Neural crest cell (in vitro differentiated cells): Measurements from ENCODE around the gene ZFAND6. TPM values are rescaled to one million over a fixed set of nuclear protein-coding genes. Genes with fewer than 3 reads are reported as not detected.

Experiments
- DNase-seq: peaks from one replicate; pipeline ENCODE4 v3.0.0; 2021; ENCODE audit warnings: low read depth, mixed read lengths, low spot score
- H3K27ac Mint-ChIP-seq: one replicate; pipeline ENCODE4 v1.8.0; 2021; ENCODE audit warnings: mild to moderate bottlenecking, mixed read lengths; ENCODE audit not compliant: unreplicated experiment
- H3K27me3 Mint-ChIP-seq: 2 replicates; pipeline ENCODE4 v1.8.0; 2021; ENCODE audit warnings: low read depth, mild to moderate bottlenecking, mixed read lengths
- H3K36me3 Mint-ChIP-seq: 2 replicates; pipeline ENCODE4 v1.8.0; 2021; ENCODE audit warnings: low read depth, mild to moderate bottlenecking, mixed read lengths
- H3K4me1 Mint-ChIP-seq: 2 replicates; pipeline ENCODE4 v1.8.0; 2021; ENCODE audit warnings: mixed read lengths
- H3K4me3 Mint-ChIP-seq: one replicate; pipeline ENCODE4 v1.8.0; 2021; ENCODE audit warnings: mild to moderate bottlenecking, mixed read lengths
- H3K9me3 Mint-ChIP-seq: 2 replicates; pipeline ENCODE4 v1.8.0; 2021; ENCODE audit warnings: mixed read lengths
- total RNA-seq: library from RNA; stranded (reverse); gene quantifications from 2 replicates; pipeline ENCODE4 v1.2.1, GENCODE V29; 2021
- TF ChIP-seq, protein P1 (sequence below): fragments of 200-600 bp; sonication (generic); conservative IDR thresholded peaks from 2 replicates; pipeline ENCODE4 v1.5.0; 2021; ENCODE audit warnings: antibody characterized with exemption, mild to moderate bottlenecking

Gene ZFAND6
- total RNA-seq, 1 donor from 2014 or later = 50.6 TPM

DNA sequence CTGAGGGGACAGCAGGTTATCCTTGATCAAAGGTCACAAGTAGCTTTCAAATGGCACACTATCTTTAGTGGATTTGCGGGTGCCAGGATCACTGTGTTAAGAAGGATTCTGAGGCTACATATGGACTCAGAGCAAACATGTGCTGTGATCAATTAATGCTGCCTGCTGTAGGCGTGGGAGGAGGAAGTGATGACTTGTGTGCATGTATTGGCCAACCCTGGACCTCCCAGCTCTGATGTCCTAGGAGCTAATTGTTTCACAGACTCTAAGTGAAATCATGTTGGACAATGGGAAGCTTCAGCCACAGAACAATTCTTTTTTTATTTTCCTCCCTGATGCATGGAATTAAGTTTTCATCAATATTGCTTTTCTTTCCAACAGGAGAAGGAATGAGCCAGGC is 117.7 kb downstream of the ZFAND6 start:
- TF ChIP-seq, protein P1, sequence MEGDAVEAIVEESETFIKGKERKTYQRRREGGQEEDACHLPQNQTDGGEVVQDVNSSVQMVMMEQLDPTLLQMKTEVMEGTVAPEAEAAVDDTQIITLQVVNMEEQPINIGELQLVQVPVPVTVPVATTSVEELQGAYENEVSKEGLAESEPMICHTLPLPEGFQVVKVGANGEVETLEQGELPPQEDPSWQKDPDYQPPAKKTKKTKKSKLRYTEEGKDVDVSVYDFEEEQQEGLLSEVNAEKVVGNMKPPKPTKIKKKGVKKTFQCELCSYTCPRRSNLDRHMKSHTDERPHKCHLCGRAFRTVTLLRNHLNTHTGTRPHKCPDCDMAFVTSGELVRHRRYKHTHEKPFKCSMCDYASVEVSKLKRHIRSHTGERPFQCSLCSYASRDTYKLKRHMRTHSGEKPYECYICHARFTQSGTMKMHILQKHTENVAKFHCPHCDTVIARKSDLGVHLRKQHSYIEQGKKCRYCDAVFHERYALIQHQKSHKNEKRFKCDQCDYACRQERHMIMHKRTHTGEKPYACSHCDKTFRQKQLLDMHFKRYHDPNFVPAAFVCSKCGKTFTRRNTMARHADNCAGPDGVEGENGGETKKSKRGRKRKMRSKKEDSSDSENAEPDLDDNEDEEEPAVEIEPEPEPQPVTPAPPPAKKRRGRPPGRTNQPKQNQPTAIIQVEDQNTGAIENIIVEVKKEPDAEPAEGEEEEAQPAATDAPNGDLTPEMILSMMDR = no peak
- no peak overlapping the region for H3K4me3 Mint-ChIP-seq
- H3K4me1 Mint-ChIP-seq = peaks cover 15% of the 10 kb centered on the region
- peaks cover 5% of the 10 kb centered on the region for H3K36me3 Mint-ChIP-seq
- H3K27me3 Mint-ChIP-seq = no peaks in the 10 kb centered on the region
- DNase-seq = no peak
- H3K9me3 Mint-ChIP-seq = no peaks in the 10 kb centered on the region
- H3K27ac Mint-ChIP-seq = no peak overlapping the region

DNA sequence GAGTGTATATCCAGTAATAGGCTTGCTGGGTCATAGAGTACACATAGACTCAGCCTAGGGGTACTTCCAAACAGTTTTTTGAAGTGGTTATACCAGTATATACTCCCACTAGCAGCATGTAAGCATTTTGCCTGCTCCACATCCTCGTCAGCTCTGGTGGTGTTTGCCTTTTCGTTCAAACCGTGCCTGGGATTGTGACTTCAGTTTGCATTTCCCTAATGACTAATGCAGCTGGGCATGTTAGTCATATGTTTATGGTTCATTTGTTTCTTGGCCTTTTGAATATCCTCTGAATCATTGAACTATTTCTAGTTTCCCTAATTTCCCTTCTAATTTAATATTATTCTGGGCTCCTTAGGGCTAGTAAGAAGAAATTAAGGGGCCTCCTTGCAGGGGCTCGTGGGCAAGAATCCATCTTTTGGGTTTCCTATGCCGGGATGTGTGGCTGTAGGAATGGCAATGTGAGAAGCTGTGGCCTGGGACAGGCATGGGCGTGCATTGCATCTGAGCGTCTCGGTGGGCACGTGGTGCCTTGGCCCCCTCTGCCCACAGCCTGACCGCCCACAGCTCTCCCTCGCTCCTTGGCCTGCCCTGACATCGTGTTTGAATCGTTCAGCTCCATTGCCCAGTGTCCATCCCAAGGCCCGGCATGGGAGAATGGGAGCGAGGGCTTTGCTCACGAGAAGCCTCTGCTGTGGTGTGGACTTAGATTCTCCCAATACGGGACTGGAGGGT is 119.7 kb downstream of the ZFAND6 start:
- no peak for DNase-seq
- TF ChIP-seq, protein P1 = no peak
- H3K27me3 Mint-ChIP-seq = no peaks in the 10 kb centered on the region
- H3K4me1 Mint-ChIP-seq = peaks cover 9% of the 10 kb centered on the region
- H3K4me3 Mint-ChIP-seq = no peak overlapping the region
- peaks cover 6% of the 10 kb centered on the region for H3K36me3 Mint-ChIP-seq
- H3K27ac Mint-ChIP-seq = no peak overlapping the region
- H3K9me3 Mint-ChIP-seq = no peaks in the 10 kb centered on the region

DNA sequence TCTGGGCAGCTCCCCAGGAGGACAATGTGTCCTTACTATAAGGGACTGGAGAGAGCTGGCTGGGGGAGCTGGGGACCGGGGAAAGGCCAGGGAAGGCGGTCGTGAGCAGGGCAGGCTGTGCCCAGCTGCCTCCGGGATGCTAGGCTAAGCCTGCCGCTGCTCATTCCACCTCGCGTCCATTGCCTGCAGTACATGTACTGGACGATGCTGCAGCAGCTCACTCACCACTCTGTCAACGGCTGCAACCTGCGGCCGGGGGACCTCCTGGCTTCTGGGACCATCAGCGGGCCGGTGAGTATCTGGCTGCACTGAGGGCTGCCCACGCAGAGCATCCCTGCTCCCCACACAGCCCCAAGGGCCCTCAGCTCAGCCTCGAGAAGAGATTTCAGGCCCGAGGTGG is 120.5 kb downstream of the ZFAND6 start:
- Mint-ChIP-seq H3K4me1 (peaks cover 7% of the 10 kb centered on the region), H3K9me3 (no peaks in the 10 kb centered on the region), H3K36me3 (peaks cover 6% of the 10 kb centered on the region), H3K4me3 (no peak overlapping the region), H3K27ac (no peak overlapping the region), H3K27me3 (no peaks in the 10 kb centered on the region)
- TF ChIP-seq, protein P1 = no peak
- DNase-seq = no peak

DNA sequence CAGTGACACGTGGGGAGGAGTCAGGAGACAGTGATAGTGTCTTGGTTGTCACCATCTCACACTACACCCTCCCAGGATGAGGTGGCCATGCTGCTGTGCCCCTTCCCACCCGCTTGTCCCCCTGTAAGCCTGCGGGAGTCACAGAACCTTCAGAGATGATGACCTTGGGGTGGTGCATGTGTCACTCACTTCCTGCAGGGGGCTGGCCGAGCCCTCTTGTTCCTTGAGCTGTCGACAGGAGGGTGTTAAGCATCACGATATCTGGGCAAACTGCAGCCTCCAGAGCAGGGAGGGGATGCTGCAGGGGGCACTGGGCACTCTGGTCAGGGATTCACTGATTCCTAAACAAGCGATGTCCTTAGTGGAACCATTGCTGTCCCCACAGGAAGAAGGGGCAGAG is 121.0 kb downstream of the ZFAND6 start:
- H3K4me1 Mint-ChIP-seq = peaks cover 11% of the 10 kb centered on the region
- peaks cover 9% of the 10 kb centered on the region for H3K36me3 Mint-ChIP-seq
- DNase-seq = no peak
- no peaks in the 10 kb centered on the region for H3K27me3 Mint-ChIP-seq
- H3K9me3 Mint-ChIP-seq = no peaks in the 10 kb centered on the region
- TF ChIP-seq, protein P1 = no peak
- H3K27ac Mint-ChIP-seq = no peak overlapping the region
- H3K4me3 Mint-ChIP-seq = no peak overlapping the region

DNA sequence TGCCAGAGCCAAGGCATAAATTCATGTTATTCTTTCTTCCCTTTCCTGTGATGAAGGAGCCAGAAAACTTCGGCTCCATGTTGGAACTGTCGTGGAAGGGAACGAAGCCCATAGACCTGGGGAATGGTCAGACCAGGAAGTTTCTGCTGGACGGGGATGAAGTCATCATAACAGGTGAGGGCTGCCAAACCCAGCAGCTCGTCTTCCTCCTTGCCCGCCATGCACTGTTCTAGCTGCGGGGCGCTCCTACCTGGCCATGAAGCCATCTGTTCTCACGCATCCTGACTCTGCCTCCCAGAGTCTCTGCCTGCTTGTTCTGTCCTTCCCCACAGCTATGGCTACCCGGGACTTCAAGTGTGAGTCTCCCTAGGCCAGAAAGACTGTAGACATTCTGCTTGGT is 121.5 kb downstream of the ZFAND6 start:
- H3K4me1 Mint-ChIP-seq = peaks cover 13% of the 10 kb centered on the region
- no peaks in the 10 kb centered on the region for H3K27me3 Mint-ChIP-seq
- H3K36me3 Mint-ChIP-seq = peaks cover 10% of the 10 kb centered on the region
- H3K4me3 Mint-ChIP-seq = no peak overlapping the region
- no peak overlapping the region for H3K27ac Mint-ChIP-seq
- TF ChIP-seq, protein P1 = no peak
- no peaks in the 10 kb centered on the region for H3K9me3 Mint-ChIP-seq
- no peak for DNase-seq
